NCI-H446 (cell line): ENCODE data around the gene PAQR8.

Experiments used
- DNase-seq, 2 experiments: peaks; one replicate each; lab custom pipeline; 2025; lab: John Stamatoyannopoulos, UW

The PAQR8 gene

GRCh38 chr6:52347818-52348217 lies 14.1 kb upstream of the PAQR8 start:
- DNase-seq = no peak

GRCh38 chr6:52351879-52352238 lies 10.1 kb upstream of the PAQR8 start:
- no peak for DNase-seq

GRCh38 chr6:52352239-52353018 lies 9.5 kb upstream of the PAQR8 start:
- DNase-seq = no peak

- DNase-seq = no peak
Observed at GRCh38 chr6:52356017-52356416, 5.9 kb upstream of the PAQR8 start.

GRCh38 chr6:52359403-52359802 lies 2.5 kb upstream of the PAQR8 start:
- no peak for DNase-seq

- DNase-seq = no peak
Observed at GRCh38 chr6:52360028-52360427, 1.9 kb upstream of the PAQR8 start.

GRCh38 chr6:52360601-52361413 lies 1.1 kb upstream of the PAQR8 start:
- no peak for DNase-seq

GRCh38 chr6:52361414-52361944 lies 472 bp upstream of the PAQR8 start:
- DNase-seq = no peak

GRCh38 chr6:52362443-52363227 lies 684 bp downstream of the PAQR8 start:
- DNase-seq = peak in 1 of 2 experiments; percentile 29

GRCh38 chr6:52363228-52363867 lies 1.4 kb downstream of the PAQR8 start:
- DNase-seq = no peak

- DNase-seq = no peak
Observed at GRCh38 chr6:52364480-52365166, 2.7 kb downstream of the PAQR8 start.

- no peak for DNase-seq
Observed at GRCh38 chr6:52365317-52365716, 3.4 kb downstream of the PAQR8 start.

- DNase-seq = no peak
Observed at GRCh38 chr6:52365866-52366540, 4.1 kb downstream of the PAQR8 start.

- DNase-seq = no peak
Observed at GRCh38 chr6:52368002-52368401, 6.1 kb downstream of the PAQR8 start.

GRCh38 chr6:52369234-52369633 lies 7.3 kb downstream of the PAQR8 start:
- DNase-seq = no peak

GRCh38 chr6:52371656-52372191 lies 9.8 kb downstream of the PAQR8 start:
- DNase-seq = no peak

- DNase-seq = no peak
Observed at GRCh38 chr6:52373151-52373690, 11.3 kb downstream of the PAQR8 start.

GRCh38 chr6:52374247-52374646 lies 12.3 kb downstream of the PAQR8 start:
- no peak for DNase-seq

- DNase-seq = no peak
Observed at GRCh38 chr6:52375780-52376556, 14.0 kb downstream of the PAQR8 start.
